Adipocyte (in vitro differentiated cells): ENCODE measurements around the gene PIEZO1.
A peak's percentile ranks its signal among the peaks of the same experiment; 100 is the strongest.

Experiments used
- DNase-seq: peaks from one replicate; pipeline ENCODE4 v3.0.0-alpha.2; 2015; ENCODE audit warnings: low read depth
- H3K27me3 ChIP-seq: replicated peaks from 2 replicates; pipeline ENCODE4 v1.7.0; 2013; ENCODE audit warnings: mild to moderate bottlenecking, low read length, moderate library complexity; ENCODE audit not compliant: control insufficient read depth, insufficient read depth
- H3K36me3 ChIP-seq: 2 replicates; pipeline ENCODE4 v1.7.0; 2013; ENCODE audit warnings: low read length, mild to moderate bottlenecking, moderate library complexity; ENCODE audit not compliant: control insufficient read depth, insufficient read depth, severe bottlenecking
- H3K4me1 ChIP-seq: 2 replicates; pipeline ENCODE4 v1.7.0; 2013; ENCODE audit warnings: mild to moderate bottlenecking, low read length, moderate library complexity; ENCODE audit not compliant: control insufficient read depth, insufficient read depth
- H3K4me3 ChIP-seq: 2 replicates; pipeline ENCODE4 v1.7.0; 2013; ENCODE audit warnings: mild to moderate bottlenecking, low read length, moderate library complexity
- H3K9ac ChIP-seq: 2 replicates; pipeline ENCODE4 v1.7.0; 2013; ENCODE audit warnings: mild to moderate bottlenecking, low read length, moderate library complexity
- H3K9me3 ChIP-seq: 2 replicates; pipeline ENCODE4 v1.7.0; 2013; ENCODE audit warnings: mild to moderate bottlenecking, low read length, moderate library complexity; ENCODE audit not compliant: control insufficient read depth

The PIEZO1 gene

GRCh38 chr16:88807142-88807625 lies 22.2 kb upstream of the PIEZO1 start:
- DNase-seq = no peak
- Histone ChIP-seq H3K4me1 (peaks cover 23% of the 10 kb centered on the region), H3K4me3 (no peak overlapping the region), H3K27me3 (no peaks in the 10 kb centered on the region), H3K9me3 (no peaks in the 10 kb centered on the region), H3K9ac (no peak overlapping the region), H3K36me3 (peaks cover 22% of the 10 kb centered on the region)

- no peak for DNase-seq
- H3K9me3 ChIP-seq = no peaks in the 10 kb centered on the region
- peaks cover 25% of the 10 kb centered on the region for H3K4me1 ChIP-seq
- no peak overlapping the region for H3K9ac ChIP-seq
- peaks cover 22% of the 10 kb centered on the region for H3K36me3 ChIP-seq
- H3K4me3 ChIP-seq = no peak overlapping the region
- H3K27me3 ChIP-seq = no peaks in the 10 kb centered on the region
Observed at GRCh38 chr16:88806491-88807111, 21.6 kb upstream of the PIEZO1 start.

DNA sequence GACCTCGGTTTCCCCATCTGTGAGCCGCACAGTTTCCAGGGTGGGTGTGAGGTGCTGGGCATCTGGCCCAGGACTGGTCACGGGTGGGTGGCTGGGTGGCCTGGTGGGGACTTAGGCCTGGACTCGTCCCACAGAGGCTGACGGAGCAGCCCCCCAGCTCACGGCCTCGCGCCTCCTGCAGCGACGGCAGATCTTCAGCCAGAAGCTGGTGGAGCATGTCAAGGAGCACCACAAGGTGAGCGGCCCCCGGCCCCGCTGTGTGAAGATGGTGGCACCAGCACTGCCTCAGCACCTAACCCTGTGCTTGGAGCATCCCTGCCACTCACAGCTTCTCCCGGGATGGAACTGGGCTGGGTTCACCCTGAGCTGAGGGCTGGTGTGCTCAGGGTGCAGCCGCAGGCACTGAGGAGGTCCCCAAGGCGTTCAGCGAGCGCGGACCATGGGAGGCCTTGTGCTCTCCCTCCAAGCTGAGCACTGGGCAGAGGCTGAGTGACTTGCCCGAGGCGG lies 20.9 kb upstream of the PIEZO1 start:
- no peak overlapping the region for H3K4me3 ChIP-seq
- no peak overlapping the region for H3K9ac ChIP-seq
- no peak for DNase-seq
- H3K27me3 ChIP-seq = no peaks in the 10 kb centered on the region
- H3K36me3 ChIP-seq = peaks cover 22% of the 10 kb centered on the region
- no peaks in the 10 kb centered on the region for H3K9me3 ChIP-seq
- peaks cover 24% of the 10 kb centered on the region for H3K4me1 ChIP-seq

GRCh38 chr16:88805340-88805715 lies 20.3 kb upstream of the PIEZO1 start:
- DNase-seq = no peak
- peak overlapping the region; percentile 64 for H3K9ac ChIP-seq
- peaks cover 18% of the 10 kb centered on the region for H3K4me1 ChIP-seq
- H3K27me3 ChIP-seq = no peaks in the 10 kb centered on the region
- H3K4me3 ChIP-seq = no peak overlapping the region
- peaks cover 22% of the 10 kb centered on the region for H3K36me3 ChIP-seq
- no peaks in the 10 kb centered on the region for H3K9me3 ChIP-seq

- Histone ChIP-seq H3K27me3 (no peaks in the 10 kb centered on the region), H3K9me3 (no peaks in the 10 kb centered on the region), H3K4me1 (peaks cover 12% of the 10 kb centered on the region), H3K9ac (peak overlapping the region; percentile 64), H3K36me3 (peaks cover 19% of the 10 kb centered on the region), H3K4me3 (peak overlapping the region; percentile 63)
- DNase-seq = peak; percentile 27
Observed at GRCh38 chr16:88804552-88805339, 19.7 kb upstream of the PIEZO1 start.

DNA sequence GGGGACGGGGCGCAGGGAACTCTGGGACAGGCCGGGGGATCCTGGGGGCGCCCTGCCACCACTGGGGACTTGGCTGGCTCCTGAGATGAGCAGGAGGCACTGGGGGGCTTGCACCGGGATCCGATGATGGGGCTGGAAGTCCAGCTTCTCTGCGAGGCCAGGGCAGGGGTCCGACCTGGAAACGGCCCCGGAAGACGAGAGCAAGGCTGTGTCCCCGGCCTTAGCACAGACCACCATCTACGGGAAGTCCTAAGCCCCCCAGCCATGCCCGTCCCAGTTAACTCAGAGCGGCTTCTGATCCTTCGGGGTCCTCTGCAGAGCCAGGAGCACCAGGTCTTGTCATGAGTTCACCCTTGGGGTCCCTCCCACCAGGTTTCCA lies 19.1 kb upstream of the PIEZO1 start:
- Histone ChIP-seq H3K36me3 (peaks cover 13% of the 10 kb centered on the region), H3K4me3 (peak overlapping the region; percentile 63), H3K9ac (peak overlapping the region; percentile 64), H3K27me3 (no peaks in the 10 kb centered on the region), H3K4me1 (peaks cover 8% of the 10 kb centered on the region), H3K9me3 (no peaks in the 10 kb centered on the region)
- DNase-seq = no peak

- Histone ChIP-seq H3K9ac (peak within 1 kb of the TSS; percentile 90), H3K27me3 (no peaks in the 10 kb centered on the region), H3K9me3 (no peaks in the 10 kb centered on the region), H3K36me3 (peaks cover 9% of the 10 kb centered on the region), H3K4me1 (peaks cover 8% of the 10 kb centered on the region), H3K4me3 (peak within 1 kb of the TSS; percentile 82)
- peak; percentile 90 for DNase-seq
Observed at GRCh38 chr16:88803264-88803987, 18.4 kb upstream of the PIEZO1 start, which contains the start of gene CDT1. Gene CDT1, plus strand, starts transcription at chr16:88803789. Its CDS starts 43 bp downstream, at chr16:88803832.

DNA sequence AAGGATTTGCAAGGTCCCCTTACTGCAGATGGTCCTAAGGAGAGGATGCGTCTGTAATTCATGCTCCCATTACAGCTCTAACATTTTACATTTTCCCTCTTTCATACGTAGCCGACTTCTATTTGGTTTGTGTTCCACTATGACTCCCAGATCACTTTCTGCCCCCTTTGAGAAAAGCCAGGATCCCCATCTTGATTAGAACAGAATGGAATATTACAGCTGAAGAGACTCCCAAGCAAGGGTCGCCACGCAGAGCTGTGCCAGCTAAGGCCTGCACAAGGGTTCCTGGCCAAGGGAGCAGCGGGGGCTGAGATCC lies 15.2 kb upstream of the PIEZO1 start:
- no peaks in the 10 kb centered on the region for H3K9me3 ChIP-seq
- DNase-seq = no peak
- H3K9ac ChIP-seq = no peak overlapping the region
- H3K4me3 ChIP-seq = no peak overlapping the region
- no peaks in the 10 kb centered on the region for H3K36me3 ChIP-seq
- peaks cover 8% of the 10 kb centered on the region for H3K4me1 ChIP-seq
- H3K27me3 ChIP-seq = no peaks in the 10 kb centered on the region

GRCh38 chr16:88799569-88800276 lies 14.7 kb upstream of the PIEZO1 start:
- DNase-seq = no peak
- no peak overlapping the region for H3K9ac ChIP-seq
- H3K9me3 ChIP-seq = no peaks in the 10 kb centered on the region

DNA sequence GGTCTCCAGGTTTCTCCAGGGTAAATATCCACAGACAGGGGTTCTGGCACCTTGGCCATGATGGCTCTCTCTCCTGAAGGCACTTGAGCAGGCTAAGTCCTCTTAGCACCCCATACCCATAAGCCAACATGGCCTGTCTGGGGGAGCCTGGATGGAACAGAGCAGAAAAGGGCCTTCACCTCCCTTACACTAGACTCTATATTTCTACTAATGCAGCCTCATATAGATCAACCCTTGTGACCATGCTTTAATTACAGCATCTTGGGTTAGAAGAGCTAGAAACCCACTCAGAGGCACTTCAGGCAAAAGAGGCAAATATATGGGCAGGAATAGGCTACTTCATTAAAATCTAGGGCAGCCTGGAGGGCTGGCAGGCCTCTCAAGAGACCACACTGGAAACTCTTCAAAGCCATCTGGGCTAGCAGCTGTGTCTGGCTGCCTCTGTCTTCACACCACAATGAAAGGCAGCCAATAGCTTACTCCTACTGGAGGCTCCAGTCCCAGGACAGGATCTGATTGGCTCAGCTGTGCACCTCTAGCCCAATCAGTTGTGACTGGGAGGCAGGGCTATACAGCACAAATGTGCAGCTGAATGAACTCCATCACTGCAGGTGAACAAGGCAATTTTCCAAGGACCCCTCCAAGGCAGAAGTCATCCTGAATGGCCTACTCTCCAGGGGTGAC lies 13.9 kb upstream of the PIEZO1 start:
- Histone ChIP-seq H3K4me1 (peaks cover 4% of the 10 kb centered on the region), H3K9me3 (no peaks in the 10 kb centered on the region), H3K4me3 (no peak overlapping the region), H3K27me3 (no peaks in the 10 kb centered on the region), H3K9ac (no peak overlapping the region), H3K36me3 (no peaks in the 10 kb centered on the region)
- no peak for DNase-seq

More at GRCh38 chr16:88799569-88800276, 14.7 kb upstream of the PIEZO1 start:
- H3K27me3 ChIP-seq = no peaks in the 10 kb centered on the region
- peaks cover 8% of the 10 kb centered on the region for H3K4me1 ChIP-seq
- H3K4me3 ChIP-seq = no peak overlapping the region
- no peaks in the 10 kb centered on the region for H3K36me3 ChIP-seq
